ENCODE data around the gene ARRB1.
"Not testable (repeated sequence)": the region's sequence is repeated elsewhere in the genome, so short reads cannot be mapped to it uniquely, and the experiment has no call there.

ARRB1 gene

GRCh38 chr11:75319035-75319877 lies 32.2 kb downstream of the ARRB1 start:
- DNase-seq, result no peak

- DNase-seq, result no peak
These were observed 33.9 kb downstream of the ARRB1 start for GRCh38 chr11:75317446-75318122.

- no peak for DNase-seq
These were observed 36.0 kb downstream of the ARRB1 start for GRCh38 chr11:75315439-75315805.

- DNase-seq, result no peak
These were observed 36.6 kb downstream of the ARRB1 start for GRCh38 chr11:75314771-75315438.

- no peak for DNase-seq
These were observed 37.8 kb downstream of the ARRB1 start for GRCh38 chr11:75313513-75314272.

- no peak for DNase-seq
These were observed 39.1 kb downstream of the ARRB1 start for GRCh38 chr11:75312346-75312745.

- no peak for DNase-seq
These were observed 39.6 kb downstream of the ARRB1 start for GRCh38 chr11:75311858-75312288.

- no peak for DNase-seq
These were observed 42.5 kb downstream of the ARRB1 start for GRCh38 chr11:75308986-75309385.

GRCh38 chr11:75308116-75308515 lies 43.3 kb downstream of the ARRB1 start:
- DNase-seq, result no peak

GRCh38 chr11:75307058-75307457 lies 44.4 kb downstream of the ARRB1 start:
- no peak for DNase-seq

- no peak for DNase-seq
These were observed 44.9 kb downstream of the ARRB1 start for GRCh38 chr11:75306529-75306928.

- no peak for DNase-seq
These were observed 45.5 kb downstream of the ARRB1 start for GRCh38 chr11:75305993-75306392.

GRCh38 chr11:75305452-75305851 lies 46.0 kb downstream of the ARRB1 start:
- no peak for DNase-seq

GRCh38 chr11:75304941-75305340 lies 46.5 kb downstream of the ARRB1 start:
- not testable (repeated sequence) for DNase-seq

GRCh38 chr11:75303544-75304224 lies 47.8 kb downstream of the ARRB1 start:
- DNase-seq, result no peak

GRCh38 chr11:75302371-75302770 lies 49.1 kb downstream of the ARRB1 start:
- no peak for DNase-seq

- DNase-seq, result no peak
These were observed 49.7 kb downstream of the ARRB1 start for GRCh38 chr11:75301601-75302345.

- no peak for DNase-seq
These were observed 50.3 kb downstream of the ARRB1 start for GRCh38 chr11:75301131-75301530.

GRCh38 chr11:75298976-75299260 lies 52.5 kb downstream of the ARRB1 start:
- DNase-seq, result no peak

- DNase-seq, result no peak
These were observed 53.1 kb downstream of the ARRB1 start for GRCh38 chr11:75298191-75298975.

GRCh38 chr11:75293903-75294302 lies 57.6 kb downstream of the ARRB1 start:
- no peak for DNase-seq
